DMS153 treated with DMSO at 0.1 percent for 48 hours (cell line): ENCODE results near the gene IQCE.

Experiments used
- DNase-seq: peaks from one replicate; lab custom pipeline; 2025; ENCODE audit not compliant: unreplicated experiment; lab: John Stamatoyannopoulos, UW

The IQCE gene

GRCh38 chr7:2631946-2632732 lies 73.4 kb downstream of the IQCE start, which contains the start of gene TTYH3:
Gene TTYH3, plus strand, starts transcription at chr7:2631986. Its CDS starts 170 bp downstream, at chr7:2632156.
- DNase-seq, result no peak

GRCh38 chr7:2632733-2633537 lies 74.2 kb downstream of the IQCE start:
- DNase-seq, result peak; percentile 94

GRCh38 chr7:2633538-2634266 lies 74.9 kb downstream of the IQCE start:
- no peak for DNase-seq

- DNase-seq, result no peak
Observed at GRCh38 chr7:2634267-2635145, 75.7 kb downstream of the IQCE start.

GRCh38 chr7:2635148-2635668 lies 76.4 kb downstream of the IQCE start:
- no peak for DNase-seq

- no peak for DNase-seq
Observed at GRCh38 chr7:2635810-2636701, 77.3 kb downstream of the IQCE start.

GRCh38 chr7:2637066-2637471 lies 78.3 kb downstream of the IQCE start:
- DNase-seq, result no peak

- DNase-seq, result no peak
Observed at GRCh38 chr7:2637505-2638223, 78.9 kb downstream of the IQCE start.

- DNase-seq, result no peak
Observed at GRCh38 chr7:2638224-2638991, 79.6 kb downstream of the IQCE start.

- DNase-seq, result no peak
Observed at GRCh38 chr7:2639181-2639681, 80.5 kb downstream of the IQCE start.

GRCh38 chr7:2639695-2640481 lies 81.1 kb downstream of the IQCE start:
- DNase-seq, result no peak

GRCh38 chr7:2640482-2640830 lies 81.7 kb downstream of the IQCE start:
- no peak for DNase-seq

GRCh38 chr7:2640846-2641316 lies 82.1 kb downstream of the IQCE start:
- DNase-seq, result no peak

- DNase-seq, result no peak
Observed at GRCh38 chr7:2641406-2642393, 82.9 kb downstream of the IQCE start.

- no peak for DNase-seq
Observed at GRCh38 chr7:2643386-2644219, 84.8 kb downstream of the IQCE start.
